ENCODE results near the gene RUNX2.
A peak's percentile ranks its signal among the peaks of the same experiment; 100 is the strongest.

The RUNX2 gene

GRCh38 chr6:45483021-45483420 is 154.9 kb downstream of the RUNX2 start:
- peak; percentile 80 for DNase-seq (ENCODE audit: low read depth, low spot score)

GRCh38 chr6:45483501-45483900 is 155.4 kb downstream of the RUNX2 start:
- DNase-seq (ENCODE audit: low read depth, low spot score) = no peak

DNA sequence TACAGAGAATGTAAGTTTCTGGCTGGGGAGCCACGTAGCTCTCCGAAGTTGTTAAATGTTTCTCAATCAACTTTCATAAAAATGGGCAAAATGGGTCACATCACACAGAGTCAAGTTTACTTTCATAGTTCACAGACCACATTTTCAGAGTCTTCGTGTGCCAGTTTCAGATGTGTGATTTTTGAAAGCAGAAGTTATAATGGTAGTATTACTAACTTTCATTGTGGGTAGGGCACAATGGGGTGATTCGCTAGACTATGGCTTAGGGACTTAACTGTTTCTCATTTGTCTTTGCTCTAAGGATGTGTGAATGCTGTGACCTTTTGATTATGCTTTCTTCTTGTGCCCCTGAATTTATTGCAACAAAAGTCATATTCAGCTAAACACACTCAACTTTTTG is 158.6 kb downstream of the RUNX2 start:
- no peak for DNase-seq (ENCODE audit: low read depth, low spot score)

- no peak for DNase-seq (ENCODE audit: low read depth, low spot score)
Measured at GRCh38 chr6:45487645-45488044, 159.5 kb downstream of the RUNX2 start.

DNA sequence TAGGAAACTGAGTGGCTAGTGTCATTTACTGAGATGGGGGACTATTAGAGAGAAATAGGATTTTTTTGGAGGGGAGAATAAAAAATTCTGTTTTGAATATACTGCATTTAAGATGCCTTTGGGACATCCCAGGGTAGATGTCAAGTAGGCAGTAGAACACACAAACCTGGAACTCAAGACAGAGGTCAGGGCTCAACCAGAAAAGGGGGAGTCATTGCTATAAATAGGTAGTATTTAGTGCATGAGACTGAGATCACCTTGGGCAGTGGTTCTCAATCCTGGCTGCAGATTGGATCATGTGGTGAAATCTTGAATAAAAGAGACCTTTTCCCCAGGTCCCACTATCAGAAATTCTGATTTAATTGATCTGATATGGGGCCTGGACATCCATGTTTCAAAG is 160.1 kb downstream of the RUNX2 start:
- DNase-seq (ENCODE audit: low read depth, low spot score) = no peak

DNA sequence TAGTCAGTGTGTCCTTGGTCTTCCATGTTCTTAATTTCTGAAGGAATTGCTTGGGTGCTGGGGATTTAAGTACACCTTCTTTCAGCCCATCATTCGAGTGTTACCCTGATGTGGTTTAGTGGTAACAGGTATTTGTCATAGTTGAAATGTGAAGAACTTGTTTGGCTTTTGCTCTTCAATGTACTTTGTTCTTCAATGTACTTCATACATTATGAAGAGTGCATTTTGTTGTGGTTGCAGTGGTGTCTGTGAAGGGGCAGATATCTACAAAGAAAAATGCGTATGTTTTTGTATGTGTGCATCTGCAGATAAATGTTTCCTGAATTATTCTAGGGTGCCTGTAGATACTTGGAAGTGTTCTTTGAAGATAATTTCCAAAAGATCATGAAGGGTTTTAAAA is 160.8 kb downstream of the RUNX2 start:
- no peak for DNase-seq (ENCODE audit: low read depth, low spot score)

DNA sequence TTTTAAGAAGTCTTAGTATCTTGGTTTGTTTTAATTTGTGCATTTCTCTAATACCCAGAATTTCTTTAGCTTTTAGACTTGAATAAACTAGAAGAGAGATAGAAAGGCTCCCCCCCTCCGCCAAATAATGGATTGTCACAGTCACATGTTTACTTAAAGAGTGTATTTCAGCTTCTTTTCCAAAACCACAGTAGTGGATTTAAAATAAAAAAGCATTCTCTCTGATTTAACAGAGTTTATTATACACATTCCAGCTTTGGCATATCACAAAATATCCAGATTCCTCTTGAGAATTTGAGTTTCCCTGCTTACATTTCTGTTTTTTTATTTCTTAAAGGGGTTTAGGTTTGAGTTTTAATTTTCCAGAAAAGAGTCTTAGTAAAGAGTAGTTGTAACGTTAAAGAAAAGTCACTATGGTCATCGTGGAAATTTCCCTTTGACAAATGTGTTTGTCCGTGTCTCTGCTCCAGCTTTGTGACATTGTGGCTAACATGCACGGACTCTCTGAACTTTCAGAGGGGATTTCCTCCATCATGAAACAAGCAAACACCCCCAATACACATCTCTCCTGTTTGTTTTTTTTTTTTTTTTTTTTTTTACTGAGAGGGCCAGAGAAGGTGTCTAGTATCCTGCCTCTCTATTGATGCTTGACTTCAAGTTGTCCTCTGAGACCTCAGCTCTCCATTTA is 163.1 kb downstream of the RUNX2 start:
- DNase-seq (ENCODE audit: low read depth, low spot score) = no peak

- no peak for DNase-seq (ENCODE audit: low read depth, low spot score)
Measured at GRCh38 chr6:45491874-45492273, 163.7 kb downstream of the RUNX2 start.

GRCh38 chr6:45493761-45494160 is 165.6 kb downstream of the RUNX2 start:
- DNase-seq (ENCODE audit: low read depth, low spot score) = no peak

DNA sequence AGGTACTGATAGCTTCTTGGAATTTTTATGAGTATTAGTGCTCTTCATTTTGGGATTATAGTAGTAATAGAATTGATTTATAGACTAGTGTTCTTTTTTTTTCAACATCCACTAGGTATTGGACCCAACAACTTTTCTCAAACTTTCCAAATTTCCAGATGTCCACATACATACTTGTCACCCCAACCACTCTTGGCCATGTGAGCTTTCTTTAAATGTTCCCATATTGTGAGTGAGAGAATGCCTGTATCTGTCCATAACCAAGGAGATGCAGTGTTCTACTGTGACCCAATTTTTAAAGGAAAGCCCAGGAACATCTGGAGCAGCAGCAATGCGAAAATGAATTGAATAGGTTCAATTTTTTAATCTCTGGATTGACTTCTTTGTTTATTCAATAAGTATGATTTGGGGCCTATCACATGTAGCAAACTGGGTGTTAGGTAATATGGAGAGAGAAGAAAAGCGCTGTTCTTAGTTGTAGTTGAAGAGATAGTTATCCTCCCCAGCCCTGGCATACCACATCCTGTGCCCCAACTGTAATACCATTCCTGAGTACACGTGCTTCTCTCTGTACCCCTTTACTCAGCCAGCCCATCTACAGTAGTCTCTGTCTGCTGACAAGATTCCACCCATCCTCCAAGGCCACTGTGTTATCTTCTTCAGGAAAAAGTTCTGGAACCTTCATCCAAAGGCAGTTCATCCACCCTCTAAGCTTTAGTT is 166.4 kb downstream of the RUNX2 start:
- no peak for DNase-seq (ENCODE audit: low read depth, low spot score)

- DNase-seq (ENCODE audit: low read depth, low spot score) = no peak
Measured at GRCh38 chr6:45495429-45496084, 167.4 kb downstream of the RUNX2 start.

- no peak for DNase-seq (ENCODE audit: low read depth, low spot score)
Measured at GRCh38 chr6:45496085-45496433, 167.9 kb downstream of the RUNX2 start.

DNA sequence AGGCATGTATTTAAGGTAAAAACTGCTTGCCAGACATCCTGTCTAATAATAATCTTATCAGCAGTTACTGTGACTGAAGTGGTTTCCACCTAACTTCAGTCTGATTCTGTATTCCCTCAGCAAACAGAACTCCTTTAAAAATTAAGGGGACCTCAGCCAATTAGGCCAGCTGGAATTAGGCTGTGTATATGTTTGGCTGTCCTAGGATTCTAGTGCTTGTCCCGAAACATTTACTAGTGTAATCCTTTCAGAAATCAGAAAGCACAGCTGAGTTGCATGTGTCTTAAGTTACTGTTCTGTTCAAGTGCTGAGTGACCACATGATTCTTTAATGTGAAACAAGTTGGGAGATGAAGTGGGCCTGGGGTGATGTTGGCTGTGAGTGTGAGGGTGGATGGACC is 170.5 kb downstream of the RUNX2 start:
- no peak for DNase-seq (ENCODE audit: low read depth, low spot score)

- DNase-seq (ENCODE audit: low read depth, low spot score) = no peak
Measured at GRCh38 chr6:45500924-45501816, 173.0 kb downstream of the RUNX2 start.

GRCh38 chr6:45502456-45502855 is 174.3 kb downstream of the RUNX2 start:
- DNase-seq (ENCODE audit: low read depth, low spot score) = no peak

DNA sequence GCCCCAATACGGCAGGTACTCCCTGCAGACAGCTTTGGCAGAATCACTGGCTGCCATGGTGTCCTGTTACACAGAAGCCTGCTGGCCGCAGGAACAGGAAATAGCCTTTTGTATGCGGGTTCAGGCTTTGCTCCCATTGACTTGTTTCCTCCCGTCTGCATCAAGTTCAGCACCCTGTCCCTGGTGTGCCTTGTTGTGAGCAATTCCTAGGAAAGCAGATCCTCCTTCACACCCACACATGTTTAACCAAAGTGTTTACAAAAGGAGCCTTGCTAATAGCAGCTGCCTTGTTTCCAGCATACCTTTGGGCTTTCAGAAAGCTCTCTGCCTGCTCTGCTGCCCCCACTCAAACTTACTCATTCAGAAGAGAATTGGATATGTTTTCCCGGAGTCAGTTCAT is 176.8 kb downstream of the RUNX2 start:
- peak; percentile 15 for DNase-seq (ENCODE audit: low read depth, low spot score)

- DNase-seq (ENCODE audit: low read depth, low spot score) = no peak
Measured at GRCh38 chr6:45505470-45505869, 177.3 kb downstream of the RUNX2 start.

- no peak for DNase-seq (ENCODE audit: low read depth, low spot score)
Measured at GRCh38 chr6:45507186-45507585, 179.1 kb downstream of the RUNX2 start.

- no peak for DNase-seq (ENCODE audit: low read depth, low spot score)
Measured at GRCh38 chr6:45509426-45509825, 181.3 kb downstream of the RUNX2 start.

GRCh38 chr6:45512717-45513116 is 184.6 kb downstream of the RUNX2 start:
- no peak for DNase-seq (ENCODE audit: low read depth, low spot score)

DNA sequence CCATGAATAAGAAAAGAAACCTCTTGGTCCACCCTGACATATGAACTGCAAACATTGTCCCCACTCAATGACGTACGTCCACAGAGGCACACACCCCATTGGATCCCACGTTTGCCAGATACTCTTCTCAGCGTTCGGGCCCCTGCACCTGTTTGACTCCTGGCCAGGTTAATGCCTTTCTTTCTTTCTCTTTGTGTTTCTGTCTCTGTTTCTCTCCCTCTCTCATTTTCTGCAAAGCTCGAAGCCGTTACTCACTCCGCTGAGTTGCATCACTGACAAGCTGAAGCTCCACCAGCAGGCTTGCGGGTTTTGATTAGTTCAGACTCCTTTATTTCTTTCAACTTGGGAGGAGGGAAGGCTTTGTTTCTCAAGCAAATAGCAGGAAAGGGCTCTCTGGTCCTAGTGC is 185.1 kb downstream of the RUNX2 start:
- no peak for DNase-seq (ENCODE audit: low read depth, low spot score)

DNA sequence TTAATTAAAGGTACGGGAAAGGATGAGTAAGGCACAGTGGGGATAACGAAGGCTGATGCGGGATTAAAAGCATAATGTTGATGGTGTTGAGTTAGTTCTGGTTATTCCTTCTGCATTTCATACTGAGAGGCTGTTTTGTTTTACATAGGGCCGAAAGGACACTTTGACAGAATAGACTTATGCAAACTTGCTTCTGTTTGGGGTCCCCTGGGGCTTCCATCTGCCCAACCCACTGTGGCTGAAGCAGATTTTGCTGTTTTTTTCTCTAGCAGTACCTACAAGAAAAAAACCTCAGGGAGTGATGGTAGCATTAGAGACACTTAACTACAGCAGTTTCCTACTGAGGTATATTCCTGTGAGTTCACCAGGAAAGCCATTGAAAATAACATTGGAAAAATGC is 185.7 kb downstream of the RUNX2 start:
- no peak for DNase-seq (ENCODE audit: low read depth, low spot score)

Data from brain pericyte (primary cell).